NCI-H1092 treated with DMSO at 0.1 percent for 48 hours (cell line): ENCODE measurements around the gene CMPK1.

ENCODE experiments used
- DNase-seq: peaks from one replicate; lab custom pipeline; 2025; lab: John Stamatoyannopoulos, UW

Gene CMPK1

DNA sequence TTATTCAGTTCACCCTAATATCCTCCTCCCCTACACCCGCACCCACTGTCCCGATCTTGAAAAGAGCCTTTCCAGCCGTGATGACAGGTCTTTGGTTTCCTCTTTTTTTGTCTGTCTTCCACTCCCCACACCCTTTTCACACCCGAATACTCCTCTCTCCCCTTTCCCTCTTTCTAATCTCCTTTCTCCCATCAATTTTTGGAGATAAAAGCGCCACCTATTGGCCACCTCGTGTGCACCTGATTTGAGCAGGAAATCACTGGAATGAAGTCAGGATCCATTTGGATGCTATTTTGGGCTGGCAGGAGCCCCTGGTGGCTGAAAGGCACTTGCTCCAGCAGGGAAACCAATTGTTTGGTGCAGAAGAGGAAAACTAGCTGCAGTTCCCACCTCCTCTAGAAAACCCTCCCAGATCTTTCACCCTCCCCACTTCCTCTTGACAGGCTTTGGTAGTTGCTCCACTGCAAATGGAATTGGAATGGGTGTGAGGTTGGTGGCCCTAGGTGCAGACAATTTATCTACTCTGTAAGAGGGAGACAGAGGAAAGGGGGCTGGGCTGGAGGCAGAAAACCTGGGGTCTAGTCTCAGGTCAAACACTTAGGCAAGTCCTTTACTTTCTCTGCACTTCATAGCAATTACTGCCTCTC is 90.9 kb downstream of the CMPK1 start:
- DNase-seq, result peak; percentile 24
